ENCODE measurements around the gene ZNF593OS.
A peak's percentile ranks its signal among the peaks of the same experiment; 100 is the strongest.

Gene ZNF593OS

DNA sequence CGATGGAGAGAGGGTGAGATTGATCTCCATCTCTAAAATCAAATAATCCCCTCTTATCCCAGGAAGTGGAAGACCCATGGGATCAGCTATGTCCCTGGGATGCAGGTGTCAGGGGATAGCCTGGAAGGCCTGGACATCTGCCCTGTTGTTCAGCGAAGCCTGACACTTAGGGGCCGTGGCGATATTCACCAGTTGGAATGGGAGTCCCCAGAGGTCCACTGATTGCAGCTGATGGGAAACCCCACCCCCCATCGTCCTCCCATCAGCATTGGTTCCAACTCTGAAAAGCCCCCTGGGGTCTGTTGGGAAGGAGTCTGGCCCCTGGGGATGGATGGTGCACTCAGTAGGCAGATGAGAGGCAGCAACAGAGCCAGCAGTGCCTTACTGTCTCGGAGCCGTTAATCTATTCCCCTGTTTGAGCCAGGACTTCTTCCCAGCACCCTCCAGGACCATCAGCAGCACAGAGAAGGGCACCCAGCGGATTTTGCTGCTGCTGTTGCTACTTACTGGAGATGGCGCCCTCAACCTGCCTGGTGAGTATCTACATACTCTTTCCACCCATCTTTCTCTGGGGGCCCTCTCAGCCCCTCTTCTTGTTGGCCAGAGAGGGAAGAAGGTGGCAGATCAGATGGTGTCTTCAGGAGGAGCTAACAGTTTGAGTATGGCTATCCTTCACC, 32.1 kb upstream of the ZNF593OS start:
- Histone ChIP-seq H3K27ac (ENCODE audit: low read depth, low read length) (no peak overlapping the region), H3K23ac (ENCODE audit: low read length) (no peak overlapping the region), H2AFZ (ENCODE audit: insufficient read depth, low read length, poor library complexity) (no peak overlapping the region), H3K27me3 (ENCODE audit: insufficient read depth, low read length) (no peaks in the 10 kb centered on the region), H3K4ac (ENCODE audit: low read depth, low read length) (no peak overlapping the region), H3K9ac (ENCODE audit: low read length) (no peak overlapping the region), H4K12ac (ENCODE audit: low read depth, low read length) (no peak overlapping the region), H2AK5ac (ENCODE audit: low read length) (no peak overlapping the region), H3K9me3 (ENCODE audit: insufficient read depth, low read depth, low read length) (no peaks in the 10 kb centered on the region), H2BK120ac (ENCODE audit: insufficient read depth, low read length, poor library complexity) (no peak overlapping the region), H3K4me2 (ENCODE audit: low read length) (no peak overlapping the region), H3K18ac (ENCODE audit: low read length) (no peak overlapping the region), H3K79me1 (ENCODE audit: low read length) (peaks cover 2% of the 10 kb centered on the region), H2BK5ac (ENCODE audit: low read depth, low read length, poor library complexity) (no peak overlapping the region), H3K4me3 (ENCODE audit: low read depth, low read length) (no peak overlapping the region), H4K91ac (ENCODE audit: low read depth, low read length) (no peak overlapping the region), H2BK12ac (ENCODE audit: low read length) (no peak overlapping the region), H3K4me1 (ENCODE audit: control insufficient read depth in 1 of 2, insufficient read depth in 2 of 2, low read length in 2 of 2) (peaks cover 9% of the 10 kb centered on the region in 2 experiments), H4K8ac (ENCODE audit: low read depth, low read length) (no peak overlapping the region), H3K14ac (ENCODE audit: low read length) (no peak overlapping the region), H3K79me2 (ENCODE audit: control insufficient read depth, insufficient read depth, low read length, poor library complexity) (no peaks in the 10 kb centered on the region), H3K36me3 (ENCODE audit: control insufficient read depth in 1 of 2, insufficient read depth in 2 of 2, low read length in 2 of 2) (no peaks in the 10 kb centered on the region)
- no CpG with 5 or more reads among the region's 9 CpGs for WGBS (ENCODE audit: extremely low coverage, insufficient coverage, insufficient read length)
- DNase-seq, result no peak

DNA sequence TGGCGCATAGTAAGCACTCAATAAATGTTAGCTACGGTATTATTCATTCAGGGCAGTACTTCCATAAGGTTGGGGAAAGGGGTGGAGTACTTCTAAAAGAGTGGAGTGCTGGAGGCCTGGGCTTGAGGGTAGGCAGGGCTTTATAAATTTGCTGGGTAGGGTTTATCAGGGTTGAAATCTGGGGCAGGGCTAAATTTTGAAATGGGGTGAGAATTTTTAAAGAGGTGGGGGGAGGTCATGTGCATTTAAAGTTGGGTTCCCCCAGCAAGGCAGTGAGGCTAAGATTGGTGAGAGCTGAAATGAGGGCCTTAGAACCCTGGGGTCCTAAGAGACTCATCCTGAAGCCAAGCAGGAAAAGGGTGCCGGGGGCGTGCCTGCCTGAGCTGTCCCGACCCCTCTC, 28.8 kb upstream of the ZNF593OS start:
- H3K14ac ChIP-seq (ENCODE audit: low read length), result no peak overlapping the region
- no peak overlapping the region for H3K4me2 ChIP-seq (ENCODE audit: low read length)
- peaks cover 9% of the 10 kb centered on the region in 2 experiments for H3K4me1 ChIP-seq (ENCODE audit: control insufficient read depth in 1 of 2, insufficient read depth in 2 of 2, low read length in 2 of 2)
- no peak overlapping the region for H4K8ac ChIP-seq (ENCODE audit: low read depth, low read length)
- no peak overlapping the region for H2BK5ac ChIP-seq (ENCODE audit: low read depth, low read length, poor library complexity)
- no peak overlapping the region for H2AK5ac ChIP-seq (ENCODE audit: low read length)
- H3K9me3 ChIP-seq (ENCODE audit: insufficient read depth, low read depth, low read length), result no peaks in the 10 kb centered on the region
- no peak overlapping the region for H3K9ac ChIP-seq (ENCODE audit: low read length)
- H2AFZ ChIP-seq (ENCODE audit: insufficient read depth, low read length, poor library complexity), result peak overlapping the region; percentile 23
- H3K27ac ChIP-seq (ENCODE audit: low read depth, low read length), result no peak overlapping the region
- no peak overlapping the region for H4K91ac ChIP-seq (ENCODE audit: low read depth, low read length)
- no peak overlapping the region for H3K4me3 ChIP-seq (ENCODE audit: low read depth, low read length)
- no peak overlapping the region for H2BK12ac ChIP-seq (ENCODE audit: low read length)
- peaks cover 2% of the 10 kb centered on the region for H3K79me1 ChIP-seq (ENCODE audit: low read length)
- no peak overlapping the region for H2BK120ac ChIP-seq (ENCODE audit: insufficient read depth, low read length, poor library complexity)
- no CpG with 5 or more reads among the region's 5 CpGs for WGBS (ENCODE audit: extremely low coverage, insufficient coverage, insufficient read length)
- H3K18ac ChIP-seq (ENCODE audit: low read length), result no peak overlapping the region
- H3K27me3 ChIP-seq (ENCODE audit: insufficient read depth, low read length), result no peaks in the 10 kb centered on the region
- no peak overlapping the region for H3K23ac ChIP-seq (ENCODE audit: low read length)
- H3K36me3 ChIP-seq (ENCODE audit: control insufficient read depth in 1 of 2, insufficient read depth in 2 of 2, low read length in 2 of 2), result no peaks in the 10 kb centered on the region
- H3K79me2 ChIP-seq (ENCODE audit: control insufficient read depth, insufficient read depth, low read length, poor library complexity), result no peaks in the 10 kb centered on the region
- DNase-seq, result no peak
- H3K4ac ChIP-seq (ENCODE audit: low read depth, low read length), result no peak overlapping the region
- H4K12ac ChIP-seq (ENCODE audit: low read depth, low read length), result no peak overlapping the region

DNA sequence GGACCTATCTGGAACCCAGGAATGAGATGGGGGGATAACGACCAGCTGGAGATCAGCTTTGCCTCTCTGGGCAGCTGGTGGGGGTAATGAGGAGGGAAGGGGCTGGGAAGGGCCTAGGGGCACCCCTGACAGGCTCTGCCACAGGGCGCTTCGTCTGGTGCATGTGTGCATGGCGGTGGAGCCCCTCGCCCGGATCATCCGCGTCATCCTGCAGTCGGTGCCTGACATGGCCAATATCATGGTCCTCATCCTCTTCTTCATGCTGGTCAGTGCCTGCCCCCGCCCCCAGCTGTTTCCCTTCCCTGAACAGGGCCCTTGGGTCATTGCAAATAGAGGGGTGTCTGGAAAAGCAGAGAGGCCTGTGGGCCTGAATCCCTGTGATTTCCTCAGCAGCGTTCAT, 26.2 kb upstream of the ZNF593OS start:
- H2AK5ac ChIP-seq (ENCODE audit: low read length), result no peak overlapping the region
- H3K9ac ChIP-seq (ENCODE audit: low read length), result no peak overlapping the region
- peaks cover 2% of the 10 kb centered on the region for H3K79me1 ChIP-seq (ENCODE audit: low read length)

DNA sequence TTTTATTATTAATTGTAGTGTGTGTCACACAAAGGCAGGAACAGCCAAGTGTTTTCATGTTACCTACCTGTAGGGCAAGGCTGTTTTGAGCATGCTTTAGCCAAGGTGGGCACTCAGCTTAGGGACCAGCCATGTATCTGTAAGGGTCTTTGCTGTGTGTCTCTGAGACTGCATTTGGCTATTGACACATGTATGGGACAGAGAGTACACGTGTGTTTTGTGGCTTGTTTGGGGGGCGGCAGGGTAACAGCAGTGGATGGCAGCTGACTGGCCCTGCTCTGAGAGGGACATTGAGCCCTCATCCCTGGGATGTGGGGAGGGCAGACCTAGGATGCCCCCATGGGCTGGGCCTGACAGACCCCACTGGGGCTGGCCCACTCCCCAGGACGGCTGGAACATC, 25.7 kb upstream of the ZNF593OS start:
- no CpG with 5 or more reads among the region's 3 CpGs for WGBS (ENCODE audit: extremely low coverage, insufficient coverage, insufficient read length)
- no peak overlapping the region for H2BK5ac ChIP-seq (ENCODE audit: low read depth, low read length, poor library complexity)
- H3K27me3 ChIP-seq (ENCODE audit: insufficient read depth, low read length), result no peaks in the 10 kb centered on the region
- H3K9me3 ChIP-seq (ENCODE audit: insufficient read depth, low read depth, low read length), result no peaks in the 10 kb centered on the region
- H4K91ac ChIP-seq (ENCODE audit: low read depth, low read length), result no peak overlapping the region
- H3K23ac ChIP-seq (ENCODE audit: low read length), result no peak overlapping the region
- no peak overlapping the region for H3K14ac ChIP-seq (ENCODE audit: low read length)
- H4K12ac ChIP-seq (ENCODE audit: low read depth, low read length), result no peak overlapping the region
- H3K79me2 ChIP-seq (ENCODE audit: control insufficient read depth, insufficient read depth, low read length, poor library complexity), result no peaks in the 10 kb centered on the region
- no peak overlapping the region for H2AK5ac ChIP-seq (ENCODE audit: low read length)
- peaks cover 9% of the 10 kb centered on the region in 2 experiments for H3K4me1 ChIP-seq (ENCODE audit: control insufficient read depth in 1 of 2, insufficient read depth in 2 of 2, low read length in 2 of 2)
- H3K79me1 ChIP-seq (ENCODE audit: low read length), result peaks cover 2% of the 10 kb centered on the region
- H2AFZ ChIP-seq (ENCODE audit: insufficient read depth, low read length, poor library complexity), result no peak overlapping the region
- no peak overlapping the region for H2BK12ac ChIP-seq (ENCODE audit: low read length)
- H4K8ac ChIP-seq (ENCODE audit: low read depth, low read length), result no peak overlapping the region
- H3K4me3 ChIP-seq (ENCODE audit: low read depth, low read length), result no peak overlapping the region
- no peak overlapping the region for H2BK120ac ChIP-seq (ENCODE audit: insufficient read depth, low read length, poor library complexity)
- H3K4me2 ChIP-seq (ENCODE audit: low read length), result no peak overlapping the region
- H3K9ac ChIP-seq (ENCODE audit: low read length), result no peak overlapping the region
- no peak overlapping the region for H3K27ac ChIP-seq (ENCODE audit: low read depth, low read length)
- DNase-seq, result no peak
- H3K36me3 ChIP-seq (ENCODE audit: control insufficient read depth in 1 of 2, insufficient read depth in 2 of 2, low read length in 2 of 2), result no peaks in the 10 kb centered on the region
- H3K4ac ChIP-seq (ENCODE audit: low read depth, low read length), result no peak overlapping the region
- H3K18ac ChIP-seq (ENCODE audit: low read length), result no peak overlapping the region

More for the DNA sequence above, 26.2 kb upstream of the ZNF593OS start:
- Histone ChIP-seq H3K4ac (ENCODE audit: low read depth, low read length) (no peak overlapping the region), H2BK5ac (ENCODE audit: low read depth, low read length, poor library complexity) (no peak overlapping the region), H3K79me2 (ENCODE audit: control insufficient read depth, insufficient read depth, low read length, poor library complexity) (no peaks in the 10 kb centered on the region), H2BK120ac (ENCODE audit: insufficient read depth, low read length, poor library complexity) (no peak overlapping the region), H3K9me3 (ENCODE audit: insufficient read depth, low read depth, low read length) (no peaks in the 10 kb centered on the region), H4K12ac (ENCODE audit: low read depth, low read length) (no peak overlapping the region), H2BK12ac (ENCODE audit: low read length) (no peak overlapping the region), H3K23ac (ENCODE audit: low read length) (no peak overlapping the region), H4K8ac (ENCODE audit: low read depth, low read length) (no peak overlapping the region), H3K27ac (ENCODE audit: low read depth, low read length) (no peak overlapping the region), H3K4me1 (ENCODE audit: control insufficient read depth in 1 of 2, insufficient read depth in 2 of 2, low read length in 2 of 2) (peaks cover 9% of the 10 kb centered on the region in 2 experiments), H3K4me3 (ENCODE audit: low read depth, low read length) (no peak overlapping the region), H4K91ac (ENCODE audit: low read depth, low read length) (no peak overlapping the region), H3K36me3 (ENCODE audit: control insufficient read depth in 1 of 2, insufficient read depth in 2 of 2, low read length in 2 of 2) (no peaks in the 10 kb centered on the region), H2AFZ (ENCODE audit: insufficient read depth, low read length, poor library complexity) (no peak overlapping the region), H3K18ac (ENCODE audit: low read length) (no peak overlapping the region), H3K4me2 (ENCODE audit: low read length) (no peak overlapping the region), H3K27me3 (ENCODE audit: insufficient read depth, low read length) (no peaks in the 10 kb centered on the region), H3K14ac (ENCODE audit: low read length) (no peak overlapping the region)
- no CpG with 5 or more reads among the region's 11 CpGs for WGBS (ENCODE audit: extremely low coverage, insufficient coverage, insufficient read length)
- no peak for DNase-seq

All from trophoblast cell (in vitro differentiated cells and primary cell).